Measurements from ENCODE around the gene PRDM5.
A peak's percentile ranks its signal among the peaks of the same experiment; 100 is the strongest.
"Not testable (repeated sequence)": the region's sequence is repeated elsewhere in the genome, so short reads cannot be mapped to it uniquely, and the experiment has no call there.

Gene PRDM5

DNA sequence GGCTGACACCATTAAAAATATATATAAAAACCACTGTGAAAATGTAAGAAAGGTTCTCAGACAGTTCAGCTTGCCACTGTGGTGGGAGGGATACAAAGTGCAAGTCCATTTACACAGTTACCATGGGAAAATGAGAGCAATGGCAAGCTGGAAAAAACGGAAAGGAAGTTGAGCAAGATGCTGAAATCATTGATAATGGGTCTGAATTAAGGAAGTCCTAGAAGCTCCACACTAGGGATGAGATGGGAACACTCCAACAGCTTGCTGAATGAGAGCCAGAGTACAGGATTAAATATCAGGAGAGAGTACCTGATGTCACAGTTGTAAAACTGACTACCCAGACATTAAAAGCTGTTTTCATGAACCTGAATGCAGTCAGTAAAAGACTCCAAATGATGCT is 218.6 kb downstream of the PRDM5 start:
- DNase-seq (ENCODE audit: low spot score), result no peak

DNA sequence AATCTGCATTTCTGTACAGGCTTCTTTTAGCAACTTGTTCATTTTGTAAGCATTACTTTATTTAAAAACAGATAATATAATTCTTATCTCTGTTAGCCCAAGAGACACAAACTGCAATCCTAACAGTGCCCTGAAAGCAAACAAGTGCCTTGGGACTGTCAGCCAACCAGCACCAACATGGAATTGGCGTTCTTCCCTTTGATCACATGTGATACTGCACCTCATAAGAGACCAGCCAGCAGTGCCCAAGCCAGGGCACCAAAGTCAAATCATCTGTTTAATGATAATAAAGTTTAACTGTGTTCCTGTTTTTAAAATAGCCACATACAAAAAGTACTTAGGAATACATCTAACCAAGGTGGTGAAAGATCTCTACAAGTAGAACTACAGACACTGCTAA is 223.2 kb downstream of the PRDM5 start:
- no peak for DNase-seq (ENCODE audit: low spot score)

DNA sequence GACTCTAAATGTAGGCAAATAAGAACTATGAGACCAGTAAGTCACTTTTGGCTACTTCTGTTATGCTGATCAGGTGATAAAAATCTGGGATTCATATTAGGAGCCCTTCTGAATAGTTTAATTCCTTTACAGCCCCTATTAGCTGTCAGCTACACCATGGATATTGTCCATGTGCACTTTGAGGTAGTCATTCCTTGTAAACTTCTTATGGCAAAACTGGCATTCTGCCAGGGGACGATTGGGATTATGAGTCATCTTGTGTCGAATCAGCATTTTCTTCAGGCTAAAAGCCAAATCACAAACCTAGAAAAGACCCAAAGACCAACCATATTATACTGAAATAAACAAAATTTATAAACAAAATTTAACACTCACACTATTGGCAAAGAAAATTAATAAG is 227.6 kb downstream of the PRDM5 start:
- DNase-seq (ENCODE audit: low spot score), result no peak

DNA sequence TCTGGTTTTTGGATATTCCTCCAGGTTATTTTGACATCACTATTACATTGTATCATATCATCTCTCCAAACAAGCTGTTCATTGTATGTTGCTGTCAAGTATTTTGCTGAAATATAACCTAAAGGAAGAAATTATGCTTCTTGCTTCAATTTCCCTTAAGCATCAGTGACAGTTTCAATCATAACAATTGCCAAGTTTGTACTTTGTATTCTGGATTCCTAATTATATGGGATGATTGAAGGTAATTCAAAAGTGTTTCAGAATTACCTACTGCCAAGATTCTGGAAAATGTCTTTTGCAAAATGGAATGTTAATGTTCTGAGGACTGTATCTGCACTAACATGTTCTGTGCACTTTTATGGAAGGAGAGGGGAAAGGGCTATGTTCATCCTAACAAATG is 228.7 kb downstream of the PRDM5 start:
- no peak for DNase-seq (ENCODE audit: low spot score)

DNA sequence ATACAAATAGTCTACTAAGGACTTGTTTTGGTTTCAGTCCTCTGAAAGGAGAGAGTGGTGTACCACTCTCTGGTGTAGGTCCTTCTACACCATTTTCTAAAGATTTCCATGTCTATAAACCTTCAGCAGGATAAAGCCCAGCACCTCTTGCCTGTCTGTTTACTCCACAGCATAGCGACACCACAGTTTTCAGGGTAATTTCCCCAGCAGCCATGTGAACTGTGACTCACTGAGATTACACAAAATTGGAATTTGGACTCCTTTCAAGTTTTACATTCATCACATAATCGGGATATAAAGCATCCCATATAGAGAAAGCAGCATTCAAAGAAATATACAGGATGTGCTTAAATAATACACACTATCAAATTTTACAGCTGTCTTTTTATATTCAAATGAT is 229.6 kb downstream of the PRDM5 start:
- DNase-seq (ENCODE audit: low spot score), result no peak

DNA sequence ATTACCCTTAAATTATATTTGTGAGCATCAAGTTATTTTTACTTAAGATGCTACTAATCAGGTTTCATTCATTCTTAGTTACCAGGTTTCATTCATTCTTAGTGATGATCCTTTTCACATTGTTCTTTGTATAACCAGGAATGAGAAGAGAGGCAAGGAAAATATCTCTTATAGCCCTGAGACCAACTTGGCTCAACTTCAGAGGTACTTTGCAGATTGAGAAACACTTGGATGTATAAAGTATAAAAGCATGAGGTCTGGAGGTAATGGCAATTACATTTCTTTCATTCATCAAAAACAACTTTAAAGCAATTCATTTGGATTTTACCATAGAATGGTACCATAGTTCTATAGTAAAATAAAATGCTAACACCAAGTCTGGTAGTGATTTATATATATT is 231.0 kb downstream of the PRDM5 start:
- no peak for DNase-seq (ENCODE audit: low spot score)

DNA sequence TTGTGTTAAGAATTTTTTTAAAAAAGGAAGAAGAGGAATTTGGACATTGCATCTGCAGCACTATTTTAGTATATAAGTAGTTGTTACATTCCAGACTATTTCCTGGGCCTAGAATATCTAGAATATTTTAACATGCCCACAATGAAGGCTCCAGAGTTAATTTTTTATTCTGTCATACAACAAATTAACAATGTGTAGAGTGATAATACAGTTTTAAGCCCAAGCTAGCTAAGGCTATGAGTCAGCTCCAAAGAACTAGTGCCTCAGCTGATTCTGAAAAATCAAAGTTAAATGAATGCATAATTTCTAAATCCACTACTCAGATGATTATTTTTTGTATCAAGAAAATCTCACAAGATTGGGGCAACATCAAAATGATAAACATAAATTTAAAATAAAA is 231.4 kb downstream of the PRDM5 start:
- DNase-seq (ENCODE audit: low spot score), result no peak

DNA sequence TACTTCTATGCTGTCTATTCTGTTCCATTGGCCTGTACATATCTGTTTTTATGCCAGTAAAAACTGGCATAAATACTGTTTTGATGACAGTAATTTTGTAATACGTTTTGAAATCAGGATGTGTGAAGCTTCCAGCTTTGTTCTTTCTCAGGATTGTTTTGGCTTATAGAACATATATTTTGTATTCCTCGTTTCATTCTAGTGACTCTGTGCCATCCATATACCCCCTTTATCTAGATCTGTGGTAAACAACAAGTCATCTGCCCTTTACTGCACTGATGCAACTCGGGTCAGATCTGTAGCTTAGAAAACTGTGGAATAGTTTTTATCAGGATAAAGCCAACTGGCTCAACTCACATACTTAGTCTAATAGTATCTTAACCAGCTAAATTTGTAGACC is 233.7 kb downstream of the PRDM5 start:
- DNase-seq (ENCODE audit: low spot score), result no peak

DNA sequence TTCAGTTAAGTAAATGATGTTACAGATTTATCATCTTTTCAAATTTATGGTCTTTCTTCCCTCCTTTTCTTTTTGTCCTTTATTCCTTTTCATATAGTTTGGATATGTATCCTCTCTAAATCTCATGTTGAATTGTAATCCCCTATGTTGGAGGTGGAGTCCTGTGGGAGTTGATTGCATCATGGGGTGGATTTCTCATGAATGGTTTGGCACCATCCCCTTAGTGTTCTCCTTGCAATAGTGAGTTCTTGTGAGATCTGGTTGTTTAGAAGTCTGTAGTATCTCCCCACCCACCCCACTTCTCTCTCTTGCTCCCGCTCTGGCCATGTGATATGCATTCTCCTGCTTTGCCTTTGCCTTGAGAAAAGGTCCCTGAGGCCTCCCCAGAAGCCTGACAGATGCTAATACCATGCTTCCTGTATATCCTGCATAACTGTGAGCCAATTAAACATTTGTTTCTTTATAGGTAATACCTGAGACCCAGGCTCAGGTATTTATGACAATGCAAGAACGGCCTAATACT is 236.7 kb downstream of the PRDM5 start:
- DNase-seq (ENCODE audit: low spot score), result no peak

DNA sequence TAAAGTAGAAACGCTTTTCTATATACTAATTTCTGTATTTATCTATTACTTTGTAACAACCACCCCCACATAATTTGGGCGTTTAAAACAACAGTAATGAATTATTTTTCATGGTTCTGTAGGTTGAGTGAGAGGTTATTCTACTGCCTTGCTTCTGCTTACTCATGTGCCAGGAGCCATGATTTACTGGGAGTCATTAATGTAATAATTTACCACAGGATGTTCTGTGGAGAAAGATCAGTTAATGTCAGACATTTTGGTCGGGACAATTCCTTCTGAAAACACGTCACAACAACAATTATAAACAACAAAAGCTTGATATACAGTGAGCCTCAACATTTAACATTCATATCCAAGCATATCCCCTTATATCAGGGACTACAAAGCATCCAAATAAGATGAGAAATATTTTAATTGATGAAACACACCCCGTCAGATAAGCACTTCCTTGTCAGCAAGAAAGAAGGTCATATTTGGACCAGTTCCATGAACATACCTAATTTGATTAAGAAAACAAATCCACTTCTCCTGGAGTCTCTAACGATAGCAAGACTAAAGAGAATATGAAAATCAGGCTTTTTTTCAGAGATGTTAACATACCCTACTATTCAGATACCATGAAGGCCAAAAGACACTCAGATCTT is 238.5 kb downstream of the PRDM5 start:
- DNase-seq (ENCODE audit: low spot score), result no peak

DNA sequence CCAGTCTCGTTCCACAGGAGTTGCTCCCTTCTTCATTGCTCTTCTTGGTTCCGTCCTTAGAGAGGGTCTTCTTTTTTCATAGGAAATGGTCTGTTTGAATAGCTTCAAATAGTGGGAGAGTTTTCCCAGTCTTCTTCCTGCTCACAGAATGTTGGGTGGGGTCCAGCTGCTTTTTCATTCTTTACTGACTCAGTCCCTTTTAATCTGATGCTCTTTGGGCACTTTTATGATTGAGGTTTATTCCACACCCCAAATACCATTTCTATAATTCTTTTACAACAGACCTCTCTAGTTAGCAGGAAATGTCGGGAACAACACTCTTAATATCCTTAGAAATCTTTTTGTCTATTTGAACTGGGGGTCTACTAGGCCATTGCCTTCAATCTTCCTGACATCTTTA is 239.5 kb downstream of the PRDM5 start:
- DNase-seq (ENCODE audit: low spot score), result no peak

DNA sequence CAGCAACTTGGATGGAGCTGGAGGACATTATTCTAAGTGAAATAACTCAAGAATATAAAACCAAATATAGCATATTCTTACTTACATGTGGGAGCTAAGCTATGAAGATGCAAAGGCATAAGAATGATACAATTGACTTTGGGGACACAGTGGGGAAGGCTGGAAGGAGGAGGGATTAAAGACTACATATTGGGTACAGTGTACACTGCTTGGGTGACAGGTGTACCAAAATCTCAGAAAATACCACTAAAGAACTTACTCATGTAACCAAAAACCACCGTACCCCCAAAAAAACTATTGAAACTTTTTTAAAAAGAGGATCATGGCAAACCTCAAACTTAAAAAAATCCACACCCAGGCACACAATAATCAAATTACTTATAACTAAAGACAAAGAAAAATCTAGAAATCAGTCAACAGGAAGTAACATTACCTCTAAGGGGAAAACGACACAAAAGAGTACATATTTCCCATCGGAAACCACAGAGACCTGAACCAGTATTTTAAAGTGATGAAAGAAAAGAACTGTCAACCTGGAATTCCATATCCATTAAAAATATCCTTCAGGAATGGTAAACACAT is 241.8 kb downstream of the PRDM5 start:
- DNase-seq (ENCODE audit: low spot score), result no peak

DNA sequence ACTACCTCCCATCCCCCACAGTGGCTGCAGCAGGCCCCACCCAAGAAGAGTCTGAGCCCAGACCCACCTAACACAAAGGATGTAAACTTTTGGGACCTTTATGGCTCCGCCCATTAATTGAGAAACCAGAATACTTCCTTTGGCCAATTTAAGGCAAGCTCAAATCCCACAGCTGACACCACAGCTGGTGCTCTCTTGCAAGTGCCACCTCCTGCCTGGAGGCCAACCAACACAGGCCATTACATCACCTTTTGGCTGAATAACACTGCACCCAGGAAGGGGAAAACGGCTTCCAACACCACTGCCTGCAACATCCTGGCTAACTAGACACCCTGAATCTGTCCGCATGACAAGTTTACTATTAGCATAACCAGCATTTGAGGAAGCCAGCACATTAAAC is 248.8 kb downstream of the PRDM5 start:
- no peak for DNase-seq (ENCODE audit: low spot score)

DNA sequence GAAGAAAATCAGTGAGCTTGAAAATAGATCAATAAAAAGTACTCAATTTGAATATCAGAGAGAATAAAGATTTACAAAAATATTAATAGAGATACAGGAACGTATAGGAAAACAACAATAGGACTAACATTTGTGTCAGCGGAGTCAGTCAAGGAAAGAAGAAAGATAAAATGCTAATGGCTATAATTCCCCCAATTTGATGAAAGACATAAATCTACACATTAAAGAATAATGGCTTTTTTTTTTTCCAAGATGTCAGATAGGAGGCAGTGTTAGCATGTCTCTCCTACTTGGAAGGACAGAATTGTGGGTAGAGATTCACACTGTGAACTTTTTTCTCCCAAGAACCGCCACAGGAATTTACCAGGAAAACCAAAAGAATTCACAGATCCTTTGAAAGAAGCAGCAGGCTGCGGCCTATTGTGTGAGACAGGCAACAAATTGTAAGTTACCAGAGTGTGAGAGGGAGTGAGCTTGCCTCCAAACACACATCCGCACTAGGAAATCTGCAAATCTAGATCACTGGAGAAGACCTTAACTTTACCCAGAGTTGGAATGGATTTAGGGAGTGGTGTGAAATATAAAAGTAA is 249.9 kb downstream of the PRDM5 start:
- no peak for DNase-seq (ENCODE audit: low spot score)

DNA sequence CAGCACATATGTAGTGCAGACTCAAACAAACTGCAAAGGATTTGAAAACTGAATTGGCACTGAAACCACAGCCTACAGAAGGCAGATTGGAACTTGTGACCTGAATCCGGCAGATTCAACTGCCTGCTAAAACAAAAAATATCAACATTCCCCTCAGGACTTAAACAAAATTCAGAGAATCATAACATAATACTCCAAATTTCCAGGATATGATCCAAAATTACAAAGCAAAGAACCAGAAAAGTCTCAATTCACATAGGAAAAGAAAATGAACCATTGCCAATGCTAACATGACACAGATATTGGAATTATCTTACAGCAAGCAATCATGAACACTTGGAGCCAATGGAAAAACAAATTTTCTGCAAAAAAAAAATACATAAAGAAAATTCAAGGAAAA is 250.4 kb downstream of the PRDM5 start:
- DNase-seq (ENCODE audit: low spot score), result no peak

DNA sequence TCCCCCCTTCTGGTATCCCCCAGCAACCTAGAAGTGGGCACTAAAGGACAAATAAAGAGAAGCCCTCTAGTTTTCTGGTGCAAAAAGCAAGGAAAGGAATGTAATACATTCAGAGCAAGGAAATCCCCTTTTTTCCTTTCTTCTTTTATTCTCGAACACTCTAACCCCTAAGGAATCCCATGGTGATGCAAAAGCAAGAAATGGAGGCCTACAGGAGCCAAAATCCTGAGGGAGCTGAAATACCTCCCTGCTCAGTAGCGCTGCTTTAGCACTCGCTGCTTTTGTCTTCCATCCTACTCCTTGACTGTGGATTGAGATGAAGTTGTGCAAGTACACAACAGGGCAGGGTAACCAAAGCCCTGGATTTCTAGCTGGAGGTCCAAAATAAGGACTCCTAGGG is 251.0 kb downstream of the PRDM5 start:
- no peak for DNase-seq (ENCODE audit: low spot score)

DNA sequence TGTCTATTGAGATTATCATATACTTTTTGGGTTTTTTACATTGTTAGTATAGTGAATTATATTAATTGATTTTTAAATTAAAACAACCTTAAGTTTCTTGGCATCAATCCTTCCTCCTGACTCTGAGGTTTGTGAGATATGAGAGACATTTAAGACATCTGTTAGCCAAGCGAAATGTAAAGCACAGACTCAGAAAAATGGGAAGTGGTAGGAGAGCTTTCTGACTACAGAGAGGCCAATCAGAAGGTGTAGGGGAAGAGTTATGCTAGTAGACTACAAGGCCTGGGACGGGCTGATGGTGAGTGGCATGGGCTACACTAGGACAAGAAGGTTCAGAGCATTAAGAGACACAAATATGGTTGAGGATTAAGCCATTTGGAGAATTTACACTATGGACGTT is 255.4 kb downstream of the PRDM5 start:
- DNase-seq (ENCODE audit: low spot score), result no peak

DNA sequence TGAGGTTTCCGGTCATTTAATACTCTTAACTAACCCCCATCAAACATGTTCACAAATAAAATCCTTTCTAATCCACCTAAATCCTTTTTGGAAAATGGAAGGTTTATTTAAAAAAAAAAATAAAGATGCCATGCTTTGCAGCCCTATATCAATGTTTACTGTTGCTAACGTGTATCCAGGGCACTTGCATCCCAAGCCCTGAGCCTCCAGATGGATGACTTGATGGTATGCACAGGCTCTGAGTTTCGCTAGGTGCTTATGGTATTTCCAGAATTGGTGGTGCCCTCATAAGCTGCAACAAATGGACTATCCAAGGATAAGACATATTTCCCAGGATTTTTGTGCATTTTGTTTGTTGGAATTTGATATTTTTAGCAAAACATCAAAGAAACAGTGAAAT is 257.7 kb downstream of the PRDM5 start:
- peak; percentile 56 for DNase-seq (ENCODE audit: low spot score)

DNA sequence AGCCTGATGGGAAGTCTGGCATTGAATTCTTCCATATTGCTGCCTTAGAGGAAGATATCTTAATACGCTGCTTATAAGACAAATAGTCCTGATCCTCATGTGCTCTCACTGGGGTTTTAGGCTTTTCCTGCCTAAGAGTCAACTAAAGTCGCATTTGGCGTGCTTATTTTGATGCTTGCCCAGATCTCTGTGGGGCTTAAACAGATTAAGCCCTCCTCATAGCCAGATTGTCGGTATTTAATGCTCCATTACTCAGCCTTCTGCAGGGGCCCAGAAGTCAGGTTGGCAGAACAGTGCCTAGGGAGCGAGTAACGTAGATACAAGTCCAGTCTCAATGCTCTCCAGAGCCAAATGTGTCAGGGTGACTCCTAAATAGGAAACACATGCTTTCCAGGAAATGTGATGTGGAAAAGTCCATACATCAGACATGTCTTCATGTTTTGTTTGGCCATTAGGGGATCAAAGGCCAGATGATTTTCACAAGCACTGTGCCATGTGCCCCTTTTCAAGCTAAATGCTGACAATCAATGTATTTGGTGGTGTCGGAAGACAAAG is 262.8 kb downstream of the PRDM5 start:
- peak; percentile 81 for DNase-seq (ENCODE audit: low spot score)

DNA sequence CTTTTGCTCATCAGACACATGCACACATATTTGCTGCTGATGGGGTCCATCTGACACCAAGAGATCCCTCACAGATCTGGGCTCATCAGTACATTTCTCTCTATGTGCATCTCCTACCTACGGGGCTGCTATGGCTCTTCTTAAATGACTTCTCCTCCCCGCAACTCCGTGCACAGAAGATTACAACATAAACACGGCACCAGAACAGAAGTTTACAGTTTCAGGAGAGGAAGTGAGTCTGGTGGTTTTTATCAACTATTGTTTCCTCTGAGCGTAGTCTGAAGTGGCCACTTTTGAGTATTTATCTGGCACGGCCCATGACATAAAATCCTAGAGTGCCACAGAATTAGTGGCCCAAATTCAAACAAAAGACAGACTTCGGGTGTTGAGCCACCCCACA is 263.8 kb downstream of the PRDM5 start:
- DNase-seq (ENCODE audit: low spot score), result no peak

DNA sequence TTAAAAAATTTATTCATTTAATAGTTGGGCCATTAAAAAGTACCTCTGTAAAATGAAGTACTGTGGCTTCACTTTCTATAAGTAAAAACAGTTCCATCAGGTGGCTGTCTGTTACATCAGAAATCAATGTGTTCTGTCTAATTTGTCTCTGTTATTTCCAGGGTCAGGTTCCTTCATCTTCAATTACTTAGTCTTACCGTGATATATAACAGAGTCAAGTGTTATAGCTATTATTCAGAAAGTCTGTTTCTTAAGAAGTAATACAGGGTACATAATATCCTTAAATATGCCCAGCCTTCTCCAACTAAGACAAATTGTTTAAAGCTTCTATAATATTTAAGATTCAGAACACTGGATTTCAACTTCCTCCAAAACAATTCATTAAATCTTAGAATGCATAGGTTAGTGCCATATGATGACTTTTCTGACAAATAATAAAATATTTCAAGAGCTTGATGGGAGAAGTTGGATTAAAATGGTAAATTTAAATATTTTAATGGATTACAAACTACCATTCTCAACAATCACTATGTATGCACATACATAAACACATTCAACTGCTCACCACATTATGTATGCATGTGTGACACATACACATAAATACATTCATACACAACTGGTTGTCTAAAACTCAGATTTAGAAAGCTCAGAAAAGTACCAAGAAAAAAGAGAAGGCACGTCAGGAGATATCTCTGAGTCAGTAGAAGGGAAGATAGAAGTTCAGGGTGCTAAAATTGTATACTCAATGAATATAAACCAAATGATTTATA is 268.5 kb downstream of the PRDM5 start:
- no peak for DNase-seq (ENCODE audit: low spot score)

DNA sequence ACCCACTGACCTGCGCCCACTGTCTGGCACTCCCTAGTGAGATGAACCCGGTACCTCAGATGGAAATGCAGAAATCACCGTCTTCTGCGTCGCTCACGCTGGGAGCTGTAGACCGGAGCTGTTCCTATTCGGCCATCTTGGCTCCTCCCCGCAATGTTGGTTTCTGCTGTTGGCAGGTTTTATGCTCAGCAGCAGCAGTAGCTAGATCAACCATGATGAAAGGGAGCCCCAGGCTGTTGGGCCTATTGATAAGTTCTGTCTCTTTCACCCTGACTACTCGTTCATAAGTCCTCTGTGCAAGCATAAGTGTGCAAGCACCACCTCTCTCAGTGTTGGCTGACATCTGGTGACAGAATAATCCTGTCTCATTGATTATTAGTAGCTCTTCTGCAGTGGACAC is 274.2 kb downstream of the PRDM5 start:
- not testable (repeated sequence) for DNase-seq (ENCODE audit: low spot score)

Data from D341Med (cell line).